ENCODE measurements around the gene KLHL13.
"Not testable (repeated sequence)": the region's sequence is repeated elsewhere in the genome, so short reads cannot be mapped to it uniquely, and the experiment has no call there.

KLHL13 gene

DNA sequence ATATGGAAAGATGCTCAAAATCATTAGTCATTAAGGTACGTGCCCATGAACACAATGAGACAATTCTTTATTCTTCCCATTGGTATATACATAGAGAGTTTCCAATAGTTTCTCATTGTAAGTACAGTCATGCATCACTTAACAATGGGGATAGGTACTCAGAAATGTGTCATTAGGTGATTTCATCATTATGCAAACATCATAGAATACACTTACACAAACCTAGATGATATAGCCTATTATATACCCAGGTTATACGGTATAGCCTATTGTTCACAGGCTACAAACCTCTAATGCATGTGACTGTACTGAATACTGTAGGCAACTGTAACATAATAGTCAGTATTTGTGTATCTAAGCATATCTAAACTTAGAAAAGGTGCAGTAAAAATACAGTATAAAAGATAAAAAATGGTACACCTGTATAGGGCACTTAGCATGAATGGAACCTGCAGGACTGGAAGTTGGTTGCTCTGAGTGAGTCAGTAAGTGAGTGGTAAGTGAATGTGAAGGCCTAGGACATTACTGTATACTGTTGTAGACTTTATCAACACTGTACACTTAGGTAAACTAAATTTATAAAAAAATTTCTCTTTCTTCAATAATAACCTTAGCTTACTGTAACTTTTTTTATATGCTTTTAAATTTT, 49.6 kb downstream of the KLHL13 start:
- DNase-seq, result peak; percentile 74

DNA sequence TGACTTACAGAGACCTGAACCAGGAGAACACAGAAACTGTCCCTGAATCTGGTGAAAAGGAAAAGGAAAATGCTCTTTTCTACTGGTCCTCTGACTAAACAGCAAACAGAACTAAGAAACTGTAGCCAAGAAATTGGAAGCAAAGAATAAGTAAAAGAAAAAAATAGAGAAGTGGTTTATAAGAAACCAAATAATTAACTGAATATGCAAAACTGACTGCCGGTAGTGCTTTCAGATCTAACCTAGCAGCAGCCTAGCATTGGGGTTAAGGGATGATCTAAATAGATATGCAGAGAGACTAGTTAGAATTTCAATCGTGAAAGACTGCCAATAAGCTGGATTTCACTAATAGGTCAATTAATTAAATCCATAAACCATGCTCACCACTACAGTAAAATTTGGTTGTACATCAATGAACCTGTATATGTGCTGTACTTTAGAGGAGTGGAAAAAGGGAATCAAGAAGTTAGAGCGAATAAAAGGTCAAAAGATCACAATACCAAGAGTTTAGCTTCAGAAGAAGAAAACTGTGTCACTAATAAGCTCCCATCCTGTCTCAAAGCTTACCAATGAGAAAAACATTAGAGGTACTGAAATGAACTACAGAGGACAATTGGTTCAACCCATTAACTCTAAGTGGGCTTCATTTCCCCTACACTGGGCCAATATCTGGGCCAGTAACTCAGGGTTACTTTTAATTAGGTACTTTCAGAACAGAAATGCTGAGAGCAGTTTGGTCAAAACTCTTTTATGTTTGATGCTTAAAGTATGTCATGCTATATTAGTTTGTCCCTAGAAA, 53.6 kb downstream of the KLHL13 start:
- no peak for DNase-seq

DNA sequence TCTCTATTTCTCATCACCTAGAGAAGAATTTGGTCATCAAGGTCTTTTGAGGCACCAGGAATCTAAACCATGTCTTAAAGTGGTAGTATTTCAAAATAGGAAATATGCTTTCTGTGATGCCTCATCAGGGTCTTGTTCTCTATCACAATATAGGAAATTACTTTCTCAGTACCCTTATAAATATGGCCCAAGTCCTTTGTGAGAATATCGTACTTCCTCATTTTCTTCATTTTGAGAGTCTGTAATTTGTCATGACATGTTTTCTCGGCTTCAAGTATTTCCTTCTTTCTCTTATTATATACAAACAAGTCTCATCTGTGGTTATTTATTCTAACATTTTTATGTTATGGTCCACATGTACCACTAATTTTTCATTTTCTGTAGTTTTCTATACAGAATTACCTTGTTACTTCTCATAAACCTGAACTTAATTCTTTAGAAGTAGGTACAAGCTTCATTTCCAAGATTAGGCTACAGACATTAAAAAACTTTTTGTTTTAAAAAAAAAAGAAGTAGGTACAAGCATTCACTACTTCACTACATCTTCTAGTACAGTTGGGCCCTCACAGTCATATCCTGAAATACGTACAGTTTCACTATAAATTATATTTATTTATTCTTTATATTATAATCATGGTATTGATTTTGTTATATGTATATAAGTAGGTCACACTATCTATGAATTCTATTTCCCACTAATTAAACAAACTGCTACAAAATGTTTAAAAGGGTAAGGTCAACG, 54.4 kb downstream of the KLHL13 start:
- no peak for DNase-seq

DNA sequence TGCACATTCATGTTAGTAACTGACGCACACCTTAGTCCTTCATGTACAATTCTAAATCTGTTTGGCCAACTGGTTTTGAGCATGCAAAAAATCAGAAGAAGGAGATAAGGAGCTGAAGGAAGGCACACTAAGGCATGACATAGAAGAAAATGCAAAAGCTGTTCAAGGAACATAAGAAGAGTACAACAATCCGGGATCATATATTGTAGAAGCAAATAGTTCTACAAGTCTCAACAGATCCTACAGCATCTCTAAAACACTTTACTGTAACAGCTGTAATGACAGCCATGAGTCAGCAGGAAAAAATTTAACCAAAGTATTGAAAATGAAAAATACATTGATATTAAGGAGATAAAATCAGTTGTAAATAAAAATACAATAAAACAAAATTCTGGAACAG, 57.7 kb downstream of the KLHL13 start:
- no peak for DNase-seq

DNA sequence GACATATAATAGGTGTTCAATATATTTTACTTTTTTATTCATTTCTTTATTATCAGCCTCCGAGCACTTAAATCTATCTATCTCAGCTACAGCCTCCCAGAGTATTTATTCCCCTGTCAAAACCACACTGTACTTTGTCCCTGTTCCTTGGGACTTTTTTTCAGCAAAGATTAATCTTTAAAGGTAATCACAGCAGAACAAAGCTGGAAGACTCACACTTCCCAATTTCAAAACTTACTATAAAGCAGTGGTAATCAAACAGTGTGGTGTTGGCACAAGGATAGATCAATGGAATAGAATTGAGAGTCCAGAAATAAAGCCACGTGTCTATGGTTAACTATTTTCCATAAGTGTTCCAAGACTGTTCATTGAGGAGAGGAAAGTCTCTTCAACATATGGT, 59.7 kb downstream of the KLHL13 start:
- no peak for DNase-seq

DNA sequence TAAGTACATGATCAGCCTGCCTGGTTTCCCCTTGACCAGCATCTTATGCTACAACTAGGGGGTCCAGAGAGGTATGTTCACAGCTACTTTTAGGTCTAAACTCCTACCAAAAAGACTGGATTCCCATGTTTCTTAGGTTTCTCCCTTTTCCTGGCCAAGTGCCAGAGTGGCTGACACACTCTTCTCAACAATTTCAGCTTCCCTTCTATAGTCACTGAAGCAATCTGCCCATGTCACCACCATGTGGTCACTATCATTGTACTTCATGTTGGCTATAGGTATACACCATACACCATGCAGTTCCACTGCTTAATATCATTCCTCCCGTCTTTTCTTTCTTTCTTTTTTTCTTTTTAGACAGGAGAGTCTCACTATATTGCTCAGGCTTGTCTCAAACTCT, 66.9 kb downstream of the KLHL13 start:
- no peak for DNase-seq

DNA sequence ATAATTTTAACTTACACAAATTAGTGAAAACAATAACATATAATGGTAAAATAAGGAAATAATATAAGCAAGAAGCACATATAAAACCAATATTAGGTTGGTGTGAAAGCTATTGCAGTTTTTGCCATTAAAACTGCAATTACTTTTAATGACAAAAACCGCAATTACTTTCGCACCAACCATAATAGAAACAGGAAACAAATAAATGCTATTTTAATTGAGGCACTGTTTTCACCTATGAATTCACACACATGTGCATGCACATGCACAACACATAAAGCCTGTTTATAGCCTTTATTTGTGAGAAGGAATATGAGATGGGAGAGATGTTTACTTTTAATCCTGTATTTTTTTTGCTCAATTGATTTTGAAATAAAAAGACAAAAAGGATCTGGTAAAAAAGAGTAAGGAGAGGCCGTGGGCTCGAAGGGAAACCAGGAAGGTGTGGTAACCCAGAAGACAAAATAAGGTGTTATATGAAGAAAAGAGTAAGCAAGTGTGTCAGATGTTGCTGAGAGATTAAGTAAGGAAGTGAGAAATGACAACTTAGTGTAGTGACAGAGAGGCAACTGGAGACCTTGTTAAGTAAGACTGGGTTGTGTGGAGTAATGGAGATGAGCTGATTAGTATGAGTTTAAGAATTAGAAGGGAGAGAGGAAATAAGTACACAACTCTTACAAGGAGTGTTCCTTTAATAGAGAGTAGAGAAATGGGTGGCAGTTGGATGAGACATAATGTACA, 69.0 kb downstream of the KLHL13 start:
- no peak for DNase-seq

DNA sequence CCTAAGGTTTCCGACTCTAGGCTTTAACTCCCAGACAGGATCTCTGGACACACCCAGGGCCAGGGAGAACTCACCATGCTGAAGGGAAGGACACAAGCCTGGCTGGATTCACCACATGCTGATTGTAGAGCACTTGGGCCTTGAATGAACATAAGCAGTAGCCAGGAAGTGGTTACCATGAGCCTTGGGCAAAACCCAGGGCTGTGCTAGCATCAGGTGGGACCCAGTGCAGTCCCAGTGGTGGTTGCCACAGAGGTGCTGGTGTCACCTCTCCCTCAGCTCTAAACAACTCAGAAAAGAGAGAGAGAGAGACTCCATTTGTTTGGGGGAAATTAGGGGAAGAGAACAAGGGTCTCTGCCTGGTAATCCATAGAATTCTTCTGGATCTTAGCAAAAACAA, 77.0 kb downstream of the KLHL13 start:
- DNase-seq, result no peak

DNA sequence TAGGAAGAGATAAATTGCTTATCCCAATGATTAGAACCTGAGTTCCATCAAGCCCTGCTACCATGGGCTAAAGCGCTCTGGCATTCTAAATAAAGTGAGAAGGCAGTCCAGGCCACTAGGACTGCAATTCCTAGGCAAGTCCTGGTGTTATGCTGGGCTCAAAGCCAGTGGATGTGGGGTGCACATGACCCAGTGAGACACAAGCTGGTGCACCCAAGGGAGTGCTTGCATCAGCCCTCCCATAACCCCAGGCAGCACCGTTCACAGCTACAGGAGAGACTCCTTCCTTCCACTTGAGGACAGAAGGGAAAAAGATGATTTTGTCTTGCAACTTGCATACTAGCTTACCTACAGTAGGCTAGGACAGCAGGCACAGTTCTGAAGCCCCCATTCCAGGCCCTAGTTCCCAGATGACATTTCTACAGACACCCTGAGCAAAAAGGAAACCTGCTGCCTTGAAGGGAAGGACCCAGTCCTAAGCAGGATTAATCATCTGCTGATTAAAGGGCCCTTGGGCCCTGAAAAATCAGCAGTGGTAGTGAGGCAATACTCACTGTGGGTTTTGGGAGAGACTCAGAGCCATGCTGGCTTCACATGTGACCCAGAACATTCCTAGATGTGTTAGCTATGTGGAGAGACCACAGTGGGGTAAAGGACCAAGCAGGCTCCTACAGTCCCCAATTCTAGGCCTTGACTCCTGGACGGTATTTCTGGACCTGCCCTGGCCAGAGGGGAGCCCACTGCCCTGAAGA, 77.8 kb downstream of the KLHL13 start:
- DNase-seq, result no peak

DNA sequence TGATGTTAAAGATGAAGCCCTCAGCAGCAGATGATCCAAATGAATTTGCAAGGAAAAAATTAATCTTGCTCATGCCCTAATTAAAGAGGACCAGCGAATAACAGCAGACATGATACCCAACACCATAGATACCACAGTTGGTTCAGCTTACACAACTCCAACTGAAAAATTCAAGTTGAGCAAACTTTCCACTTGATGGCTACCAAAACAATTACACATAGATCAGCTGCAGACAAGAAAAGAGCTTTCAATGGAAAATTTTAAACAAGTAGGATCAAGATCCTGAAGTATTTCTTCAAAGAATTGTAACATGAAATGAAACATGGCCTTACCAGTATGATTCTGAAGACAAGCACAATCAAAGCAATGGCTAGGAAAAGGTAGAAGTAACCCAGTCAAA, 90.0 kb downstream of the KLHL13 start:
- no peak for DNase-seq

DNA sequence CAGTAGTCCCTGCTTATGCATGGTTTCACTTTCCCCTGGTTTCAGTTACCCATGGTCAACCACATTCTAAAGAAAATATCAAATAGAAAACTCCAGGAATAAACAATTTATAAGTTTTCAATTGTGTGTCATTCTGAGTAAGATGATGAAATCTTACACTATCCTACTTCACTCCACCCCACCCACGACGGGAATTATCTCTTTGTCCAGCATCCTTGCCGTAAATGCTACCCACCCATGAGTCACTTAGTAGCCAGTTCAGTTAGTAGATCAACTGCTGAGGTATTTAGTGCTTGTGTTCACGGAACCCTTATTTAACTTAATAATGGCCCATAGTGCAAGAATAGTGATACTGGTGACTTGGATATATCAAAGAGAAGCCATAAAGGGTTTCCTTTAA, 91.4 kb downstream of the KLHL13 start:
- DNase-seq, result no peak

DNA sequence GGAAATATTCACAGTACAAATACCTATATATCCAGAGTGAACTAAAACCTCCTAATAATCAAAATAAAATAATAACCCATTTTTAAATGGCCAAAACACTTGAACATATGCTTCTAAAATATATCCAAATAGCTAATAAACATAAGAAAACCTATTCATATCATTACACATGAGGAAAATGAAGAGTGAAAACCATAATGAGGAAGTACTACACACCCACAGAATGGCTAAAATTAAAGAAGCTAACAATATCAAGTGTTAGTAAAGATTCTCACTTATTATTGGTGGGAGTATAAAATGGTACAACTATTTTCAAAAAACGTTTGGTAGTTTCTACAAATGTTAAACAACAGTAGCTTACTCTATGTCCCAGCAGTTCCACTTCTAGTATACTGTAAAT, 92.1 kb downstream of the KLHL13 start:
- DNase-seq, result no peak

DNA sequence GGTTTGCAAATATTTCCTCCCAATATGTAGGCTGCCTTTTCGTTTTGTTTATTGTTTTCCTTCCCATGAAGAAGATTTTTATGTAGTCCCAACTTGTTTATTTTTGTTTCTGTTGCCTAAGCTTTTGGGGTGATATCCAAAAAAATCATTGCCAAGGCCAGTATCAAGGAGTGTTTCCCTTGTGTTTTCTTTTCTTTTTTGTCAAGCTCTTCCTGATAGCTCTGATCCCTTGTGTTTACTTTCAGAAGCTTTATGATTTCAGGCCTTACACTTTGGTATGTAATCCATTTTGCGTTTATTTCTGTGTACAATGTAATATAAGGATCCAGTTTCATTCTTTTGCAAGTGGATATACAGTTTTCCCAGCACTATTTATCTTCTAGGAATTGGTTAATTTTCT, 93.9 kb downstream of the KLHL13 start:
- no peak for DNase-seq

DNA sequence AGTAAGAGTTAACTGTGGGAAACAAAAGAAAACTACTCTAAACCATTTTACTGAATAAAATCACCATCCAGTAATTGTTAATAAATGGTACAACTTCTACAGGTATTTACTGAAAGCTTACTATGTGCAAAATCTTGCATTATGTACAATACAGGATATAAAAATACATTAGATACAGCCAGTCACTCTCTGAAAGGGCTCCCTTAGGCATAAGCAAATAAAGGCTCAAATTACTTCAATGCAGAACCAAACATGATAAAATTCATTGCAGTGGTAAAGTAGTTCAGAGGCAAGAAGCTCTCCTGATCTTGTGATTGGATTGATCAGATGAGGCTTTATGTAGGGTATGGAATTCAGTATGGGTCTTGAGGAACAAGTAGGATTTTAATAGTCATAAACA, 100.2 kb downstream of the KLHL13 start:
- no peak for DNase-seq

DNA sequence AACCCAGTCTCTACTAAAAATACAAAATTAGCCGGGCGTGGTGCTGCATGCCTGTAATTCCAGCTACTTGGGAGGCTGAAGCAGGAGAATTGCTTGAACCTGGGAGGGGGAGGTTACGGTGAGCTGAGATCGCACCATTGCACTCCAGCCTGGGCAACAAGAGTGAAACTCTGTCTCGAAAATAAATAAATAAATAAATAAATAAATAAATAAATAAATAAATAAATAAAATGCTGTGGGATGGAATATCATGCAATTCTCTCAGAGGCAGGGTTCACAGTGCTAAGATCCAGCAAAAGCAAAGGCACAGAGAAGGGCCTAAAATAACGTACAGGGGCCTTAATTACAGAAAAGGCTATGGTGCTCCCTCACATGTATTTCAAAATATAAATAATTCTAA, 114.2 kb downstream of the KLHL13 start:
- DNase-seq, result not testable (repeated sequence)

DNA sequence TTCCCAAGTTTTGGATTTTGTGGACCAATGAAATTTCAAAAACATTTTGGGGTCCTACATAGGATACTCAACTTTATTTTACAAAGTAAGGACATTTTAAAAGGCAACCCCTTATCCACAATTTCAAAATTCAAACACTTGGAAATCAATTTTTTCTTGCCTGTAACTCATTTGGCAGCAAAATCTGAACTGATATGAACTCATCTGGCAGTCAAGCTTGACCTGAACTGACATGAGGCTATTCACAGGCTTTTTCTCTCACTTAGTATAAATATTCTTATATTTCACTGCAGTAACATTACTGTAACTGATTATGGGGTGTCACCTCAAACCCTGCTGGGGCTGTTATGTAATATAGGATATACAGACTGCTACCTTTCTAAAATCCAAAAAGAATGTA, 116.1 kb downstream of the KLHL13 start:
- DNase-seq, result no peak

DNA sequence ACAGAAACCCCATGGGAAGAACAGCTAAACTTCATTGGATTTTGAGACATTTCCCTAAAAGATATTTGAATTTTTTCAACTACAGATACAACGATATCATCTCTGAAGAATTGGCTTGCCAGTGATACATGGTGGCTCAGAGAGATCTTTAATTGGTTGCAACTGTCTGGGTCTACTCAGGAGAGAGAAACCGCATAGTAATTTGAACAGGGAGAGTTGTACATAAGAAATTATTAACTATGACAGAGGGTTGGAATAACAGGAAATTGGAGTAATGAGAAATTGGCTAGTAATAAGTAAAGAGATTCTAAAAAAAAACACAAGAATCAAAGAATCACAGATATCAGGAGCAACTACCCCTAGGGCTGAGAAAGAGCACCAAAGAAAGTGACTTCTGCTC, 118.4 kb downstream of the KLHL13 start:
- no peak for DNase-seq

DNA sequence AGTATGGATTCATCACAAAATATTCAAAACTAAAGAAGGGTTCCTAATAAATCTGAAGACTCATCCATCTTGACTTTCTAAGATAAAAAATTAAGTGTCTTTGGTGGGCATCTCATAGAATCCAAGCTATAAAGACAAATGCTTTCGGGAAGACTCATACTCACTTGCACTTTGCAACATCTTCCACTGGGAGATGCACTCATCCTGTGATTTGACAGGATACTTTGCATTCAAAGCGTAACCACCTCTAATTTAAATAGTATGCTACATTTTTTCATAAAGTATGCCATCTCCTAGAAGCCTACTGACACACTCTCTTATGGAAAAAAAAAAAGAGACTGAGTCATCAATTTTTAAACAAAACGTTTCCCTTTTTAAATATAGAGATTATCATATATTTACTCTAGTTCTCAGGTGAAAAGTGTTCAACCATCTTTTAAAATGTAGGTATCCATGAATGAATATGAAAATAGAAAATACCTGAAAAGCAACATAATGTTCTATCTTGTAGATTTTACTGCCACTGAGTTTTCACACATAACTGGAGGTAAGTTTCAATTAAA, 119.6 kb downstream of the KLHL13 start:
- DNase-seq, result no peak

DNA sequence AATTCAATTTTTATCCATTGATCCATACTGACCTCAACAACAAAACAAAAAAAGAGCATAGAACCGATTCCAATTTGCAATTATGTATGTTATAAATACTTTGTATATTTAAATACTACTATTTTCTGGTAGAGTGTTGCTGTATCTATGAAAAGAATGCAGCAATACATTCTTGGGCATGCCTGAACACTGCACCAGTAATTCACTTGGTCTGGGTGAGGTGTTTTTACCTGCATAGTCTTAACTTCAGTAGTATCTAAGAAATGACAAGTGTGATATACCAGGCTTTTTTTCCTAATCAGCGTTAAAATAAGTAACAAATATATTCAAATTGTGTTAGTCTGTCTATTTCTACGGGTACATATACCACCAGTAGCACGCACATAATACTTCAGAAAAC, 120.2 kb downstream of the KLHL13 start:
- no peak for DNase-seq

DNA sequence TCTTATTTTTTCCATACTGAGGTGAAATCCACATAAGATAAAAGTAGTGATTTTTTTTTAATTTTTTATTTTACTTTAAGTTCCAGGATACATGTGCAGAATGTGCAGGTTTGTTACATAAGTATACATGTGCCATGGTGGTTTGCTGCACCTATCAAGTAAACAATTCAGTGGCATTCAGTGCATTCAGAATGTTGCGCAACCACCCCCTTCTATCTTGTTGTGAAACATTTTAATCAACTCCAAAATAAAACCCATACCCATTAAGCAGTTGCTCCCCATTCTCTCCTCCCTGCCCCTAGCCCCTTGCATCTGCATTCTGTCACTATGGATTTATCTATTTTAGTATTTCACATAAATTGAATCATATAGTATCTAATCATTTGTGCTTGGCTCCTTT, 121.2 kb downstream of the KLHL13 start:
- no peak for DNase-seq

DNA sequence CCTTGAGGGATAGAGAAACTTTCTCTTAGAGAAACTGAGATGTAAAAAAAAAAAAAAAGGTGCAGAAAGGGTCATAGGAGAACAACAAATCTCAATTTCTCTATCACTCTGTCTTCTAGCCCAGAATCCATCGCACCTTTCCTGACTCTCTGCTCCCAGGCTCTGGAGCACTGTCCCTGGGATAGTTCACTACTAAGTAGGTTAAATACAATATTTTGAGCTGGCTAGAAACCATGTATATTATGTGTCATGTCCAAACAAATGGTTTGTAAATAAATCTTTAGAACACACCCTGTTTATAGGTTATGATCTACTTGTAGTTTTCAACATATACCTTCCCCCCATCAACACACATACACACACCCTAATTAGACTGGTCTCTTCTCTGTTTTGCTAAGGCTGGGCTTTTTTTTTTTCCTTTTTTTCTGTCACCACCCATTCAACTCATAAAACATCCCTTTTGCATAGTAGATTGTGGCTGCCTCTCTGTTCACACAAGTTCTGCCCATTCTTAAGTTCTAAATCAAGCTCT, 124.4 kb downstream of the KLHL13 start:
- DNase-seq, result no peak

DNA sequence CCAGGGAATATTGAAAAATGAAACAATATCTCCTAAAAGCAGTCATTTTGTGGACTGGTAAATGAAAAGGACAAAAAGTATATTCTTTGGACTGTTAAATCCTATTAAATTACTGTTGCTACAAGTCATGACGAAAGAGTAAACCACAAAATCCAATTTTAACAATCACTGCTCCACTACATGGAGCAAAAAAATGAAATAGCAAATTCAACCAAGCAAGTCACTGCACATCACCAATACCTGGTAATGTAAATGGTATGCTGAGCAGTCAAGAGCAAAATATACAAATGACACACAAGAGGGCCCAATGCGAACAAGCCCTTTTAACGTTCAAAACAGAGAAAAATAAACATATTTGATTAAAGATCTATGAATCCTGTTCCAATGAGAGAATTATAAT, 126.2 kb downstream of the KLHL13 start:
- no peak for DNase-seq

Data from NCI-H345 (cell line).